ENCODE results near the gene ZNF423. TPM values are rescaled to one million over a fixed set of nuclear protein-coding genes. Genes with fewer than 3 reads are reported as not detected.

The ZNF423 gene
- polyA plus RNA-seq, 1 donor from 2014 or later, result 4.5 TPM

- Histone ChIP-seq H3K9me2 (ENCODE audit: insufficient read depth, low read length) (no peaks in the 10 kb centered on the region), H3K27ac (ENCODE audit: low read length) (no peak overlapping the region), H3K4me2 (ENCODE audit: low read length) (no peak overlapping the region), H3K9me3 (ENCODE audit: low read length) (no peaks in the 10 kb centered on the region), H3K9ac (ENCODE audit: low read length) (no peak overlapping the region), H3K27me3 (ENCODE audit: insufficient read depth, low read depth, low read length) (no peaks in the 10 kb centered on the region), H4K20me1 (ENCODE audit: insufficient read depth) (no peaks in the 10 kb centered on the region), H3F3A (ENCODE audit: insufficient read depth, low read length, poor library complexity, severe bottlenecking) (no peaks in the 10 kb centered on the region), H3K79me2 (replicated peaks; ENCODE audit: insufficient read depth, low read length) (no peaks in the 10 kb centered on the region), H3K36me3 (ENCODE audit: insufficient read depth, low read length) (no peaks in the 10 kb centered on the region), H2AFZ (ENCODE audit: low read depth, low read length) (no peak overlapping the region), H3K4me3 (ENCODE audit: low read length) (no peak overlapping the region)
- TF ChIP-seq SMC3 (conservative IDR thresholded peaks at IDR 0.05; ENCODE audit: poor library complexity) (no peak), EP300 (conservative IDR thresholded peaks at IDR 0.05; ENCODE audit: poor library complexity, severe bottlenecking) (no peak), REST (IDR thresholded peaks at IDR 0.05; ENCODE audit: borderline replicate concordance) (no peak), TAF1 (IDR thresholded peaks at IDR 0.05; ENCODE audit: low read depth) (no peak)
Measured at GRCh38 chr16:49458656-49459445, 397.1 kb downstream of the ZNF423 start.

GRCh38 chr16:49458243-49458642 is 397.7 kb downstream of the ZNF423 start:
- Histone ChIP-seq H3K4me2 (ENCODE audit: low read length) (no peak overlapping the region), H3K36me3 (ENCODE audit: insufficient read depth, low read length) (no peaks in the 10 kb centered on the region), H3K9me2 (ENCODE audit: insufficient read depth, low read length) (no peaks in the 10 kb centered on the region), H4K20me1 (ENCODE audit: insufficient read depth) (no peaks in the 10 kb centered on the region), H3K79me2 (replicated peaks; ENCODE audit: insufficient read depth, low read length) (no peaks in the 10 kb centered on the region), H3F3A (ENCODE audit: insufficient read depth, low read length, poor library complexity, severe bottlenecking) (no peaks in the 10 kb centered on the region), H3K27ac (ENCODE audit: low read length) (no peak overlapping the region), H3K4me3 (ENCODE audit: low read length) (no peak overlapping the region), H3K9me3 (ENCODE audit: low read length) (no peaks in the 10 kb centered on the region), H2AFZ (ENCODE audit: low read depth, low read length) (no peak overlapping the region), H3K27me3 (ENCODE audit: insufficient read depth, low read depth, low read length) (no peaks in the 10 kb centered on the region), H3K9ac (ENCODE audit: low read length) (no peak overlapping the region)
- TF ChIP-seq EZH2 (IDR thresholded peaks at IDR 0.05; ENCODE audit: borderline replicate concordance, insufficient read depth, low read length, poor library complexity, severe bottlenecking) (no peak), SMC3 (conservative IDR thresholded peaks at IDR 0.05; ENCODE audit: poor library complexity) (no peak), POLR2AphosphoS5 (IDR thresholded peaks at IDR 0.05) (no peak), REST (IDR thresholded peaks at IDR 0.05; ENCODE audit: borderline replicate concordance) (no peak)
